H9 (cell line): ENCODE data around the gene PTTG1. TPM values are rescaled to one million over a fixed set of nuclear protein-coding genes. Genes with fewer than 3 reads are reported as not detected.
A peak's percentile ranks its signal among the peaks of the same experiment; 100 is the strongest.

ENCODE experiments used
- DNase-seq: peaks from one replicate; pipeline ENCODE4 v3.0.0-alpha.2; 2017
- H2AFZ ChIP-seq: one replicate; pipeline ENCODE4 v1.6.1; 2013; ENCODE audit warnings: mild to moderate bottlenecking, low read length, control low read depth, moderate library complexity
- H2AK5ac ChIP-seq: 2 replicates; pipeline ENCODE4 v1.6.1; 2013; ENCODE audit warnings: low read length, control low read depth, mixed read lengths; ENCODE audit not compliant: insufficient read length
- H2BK120ac ChIP-seq: one replicate; pipeline ENCODE4 v1.6.1; 2013; ENCODE audit warnings: low read depth, mild to moderate bottlenecking, low read length, control low read depth, inconsistent platforms; ENCODE audit not compliant: poor library complexity, severe bottlenecking
- H2BK12ac ChIP-seq: 2 replicates; pipeline ENCODE4 v1.6.1; 2013; ENCODE audit warnings: low read length, control low read depth, mixed read lengths, low read depth; ENCODE audit not compliant: insufficient read length
- H2BK15ac ChIP-seq: 2 replicates; pipeline ENCODE4 v1.6.1; 2013; ENCODE audit warnings: low read depth, low read length, control low read depth
- H2BK20ac ChIP-seq: one replicate; pipeline ENCODE4 v1.6.1; 2013; ENCODE audit warnings: low read depth, mild to moderate bottlenecking, low read length, control low read depth, inconsistent platforms; ENCODE audit not compliant: poor library complexity, severe bottlenecking
- H2BK5ac ChIP-seq: 2 replicates; pipeline ENCODE4 v1.6.1; 2013; ENCODE audit warnings: low read length, control low read depth, mixed read lengths; ENCODE audit not compliant: insufficient read length
- H3K14ac ChIP-seq: 2 replicates; pipeline ENCODE4 v1.6.1; 2013; ENCODE audit warnings: low read length, control low read depth; ENCODE audit not compliant: insufficient read depth
- H3K18ac ChIP-seq: 2 replicates; pipeline ENCODE4 v1.6.1; 2013; ENCODE audit warnings: low read depth, mild to moderate bottlenecking, mixed read lengths, low read length, control low read depth; ENCODE audit not compliant: insufficient read length
- H3K23ac ChIP-seq: 2 replicates; pipeline ENCODE4 v1.6.1; 2013; ENCODE audit warnings: low read length, control low read depth, mixed read lengths, low read depth; ENCODE audit not compliant: insufficient read length
- H3K23me2 ChIP-seq: 2 replicates; pipeline ENCODE4 v1.6.1; 2013; ENCODE audit warnings: low read depth, mild to moderate bottlenecking, mixed read lengths, low read length, control low read depth; ENCODE audit not compliant: insufficient read length, poor library complexity, severe bottlenecking
- H3K27ac ChIP-seq: 2 replicates; pipeline ENCODE4 v1.5.1; 2013; ENCODE audit warnings: low read length, control low read depth, mixed read lengths, low read depth; ENCODE audit not compliant: insufficient read length
- H3K27me3 ChIP-seq: 2 replicates; pipeline ENCODE4 v1.6.1; 2013; ENCODE audit warnings: low read length, control low read depth, inconsistent platforms; ENCODE audit not compliant: insufficient read depth
- H3K4ac ChIP-seq: 2 replicates; pipeline ENCODE4 v1.6.1; 2013; ENCODE audit warnings: low read depth, mild to moderate bottlenecking, control low read depth, inconsistent platforms, low read length, moderate library complexity
- H3K4me1 ChIP-seq: 2 replicates; pipeline ENCODE4 v1.6.1; 2013; ENCODE audit warnings: low read length, control low read depth, inconsistent platforms; ENCODE audit not compliant: insufficient read depth
- H3K4me2 ChIP-seq: 2 replicates; pipeline ENCODE4 v1.6.1; 2013; ENCODE audit warnings: low read length, control low read depth, mixed read lengths; ENCODE audit not compliant: insufficient read length, insufficient read depth
- H3K56ac ChIP-seq: 2 replicates; pipeline ENCODE4 v1.6.1; 2013; ENCODE audit warnings: low read depth, mild to moderate bottlenecking, mixed read lengths, low read length, control low read depth; ENCODE audit not compliant: insufficient read length
- H3K79me1 ChIP-seq: 2 replicates; pipeline ENCODE4 v1.6.1; 2013; ENCODE audit warnings: low read depth, mild to moderate bottlenecking, moderate library complexity, low read length, control low read depth, inconsistent platforms; ENCODE audit not compliant: insufficient read depth, poor library complexity, severe bottlenecking
- H3K79me2 ChIP-seq: 2 replicates; pipeline ENCODE4 v1.6.1; 2013; ENCODE audit warnings: low read length, control low read depth, inconsistent platforms; ENCODE audit not compliant: insufficient read depth
- H3K9ac ChIP-seq: 2 replicates; pipeline ENCODE4 v1.6.1; 2013; ENCODE audit warnings: low read length, control low read depth, mixed read lengths; ENCODE audit not compliant: insufficient read length; ENCODE audit errors: extremely low read depth
- H3K9me3 ChIP-seq: one replicate; pipeline ENCODE4 v1.6.1; 2013; ENCODE audit warnings: low read depth, low read length, inconsistent platforms; ENCODE audit not compliant: control insufficient read depth
- H3T11ph ChIP-seq: one replicate; pipeline ENCODE4 v1.6.1; 2013; ENCODE audit warnings: mild to moderate bottlenecking, low read length, control low read depth, inconsistent platforms
- H4K20me1 ChIP-seq: one replicate; pipeline ENCODE4 v1.6.1; 2013; ENCODE audit not compliant: control insufficient read depth, insufficient read length, insufficient read depth
- H4K5ac ChIP-seq: 2 replicates; pipeline ENCODE4 v1.6.1; 2013; ENCODE audit warnings: low read depth, mild to moderate bottlenecking, mixed read lengths, low read length, control low read depth; ENCODE audit not compliant: insufficient read length
- H4K8ac ChIP-seq: replicated peaks from 2 replicates; pipeline ENCODE4 v1.6.1; 2013; ENCODE audit warnings: low read length, control low read depth, mixed read lengths, low read depth; ENCODE audit not compliant: insufficient read length
- H4K91ac ChIP-seq: 2 replicates; pipeline ENCODE4 v1.6.1; 2013; ENCODE audit warnings: low read depth, mild to moderate bottlenecking, moderate library complexity, mixed read lengths, low read length, control low read depth; ENCODE audit not compliant: insufficient read length
- H3K27ac Mint-ChIP-seq, 3 experiments: 2 replicates in 2 of 3; 3 replicates in 1 of 3; pipeline ENCODE4 v1.8.0; 2020 to 2021; ENCODE audit warnings: mixed read lengths in 3 of 3, mild to moderate bottlenecking in 1 of 3, moderate library complexity in 1 of 3
- H3K27me3 Mint-ChIP-seq: 2 replicates; pipeline ENCODE4 v1.8.0; 2021; ENCODE audit warnings: low read depth, mild to moderate bottlenecking, moderate library complexity, mixed read lengths
- H3K36me3 Mint-ChIP-seq, 3 experiments: 2 replicates in 2 of 3; 3 replicates in 1 of 3; pipeline ENCODE4 v1.8.0; 2020 to 2021; ENCODE audit warnings: low read depth in 3 of 3, mixed read lengths in 3 of 3; ENCODE audit not compliant: insufficient read depth in 1 of 3
- H3K4me1 Mint-ChIP-seq, 2 experiments: 2 replicates each; pipeline ENCODE4 v1.8.0; 2020; ENCODE audit warnings: mixed read lengths in 2 of 2
- H3K4me3 Mint-ChIP-seq, 2 experiments: 2 replicates in 1 of 2; 3 replicates in 1 of 2; pipeline ENCODE4 v1.8.0; 2020 to 2021; ENCODE audit warnings: mild to moderate bottlenecking in 2 of 2, mixed read lengths in 2 of 2, moderate library complexity in 1 of 2
- H3K9me3 Mint-ChIP-seq, 2 experiments: 2 replicates in 1 of 2; 3 replicates in 1 of 2; pipeline ENCODE4 v1.8.0; 2020; ENCODE audit warnings: mild to moderate bottlenecking in 2 of 2, mixed read lengths in 2 of 2, moderate library complexity in 1 of 2
- CTCF ChIP-seq: fragments of 200-600 bp; sonication (generic); conservative IDR thresholded peaks from 3 replicates; pipeline ENCODE4 v1.8.0; 2021; ENCODE audit warnings: antibody characterized with exemption, mild to moderate bottlenecking
- WGBS: extraction: QIAGEN DNeasy Blood & Tissue Kit; methylation state at CpG from one replicate; pipeline ENCODE4 v1.1.7; 2013; ENCODE audit warnings: missing lambda C conversion rate, low lambda C conversion rate, mixed read lengths; ENCODE audit not compliant: insufficient read length; ENCODE audit errors: extremely low coverage; 5-methylcytosine and 5-hydroxymethylcytosine counted together
- total RNA-seq: library from RNA; stranded (reverse); gene quantifications from 2 replicates; pipeline ENCODE4 v1.2.1, GENCODE V29; 2021

Gene PTTG1
- total RNA-seq, 1 experiment from 2014 or later: 279 TPM

GRCh38 chr5:160455600-160455999 is 33.9 kb downstream of the PTTG1 start:
- H3K36me3 Mint-ChIP-seq: 0 out of 7 replicates have a peak, but pooled peaks cover 0 to 2% (median 0%) of the 10 kb centered on the region in 3 experiments
- H3K4me1 ChIP-seq: no peaks in the 10 kb centered on the region

More at GRCh38 chr5:160455600-160455999, 33.9 kb downstream of the PTTG1 start:
- Histone ChIP-seq H3K23me2 (no peaks in the 10 kb centered on the region), H4K20me1 (no peaks in the 10 kb centered on the region), H2BK12ac (no peak overlapping the region), H2BK5ac (no peak overlapping the region), H2BK120ac (no peak overlapping the region), H3K9ac (no peak overlapping the region), H3K79me2 (no peaks in the 10 kb centered on the region), H4K5ac (no peak overlapping the region), H3K56ac (no peak overlapping the region), H4K91ac (no peak overlapping the region), H3K4me2 (no peak overlapping the region), H3K79me1 (no peaks in the 10 kb centered on the region), H3K23ac (no peak overlapping the region), H3T11ph (no peak overlapping the region), H3K14ac (no peak overlapping the region), H3K9me3 (no peaks in the 10 kb centered on the region), H3K18ac (no peak overlapping the region), H3K27ac (no peak overlapping the region), H4K8ac (no peak overlapping the region), H3K27me3 (no peaks in the 10 kb centered on the region), H2BK20ac (no peak overlapping the region), H2AFZ (no peak overlapping the region), H3K4ac (no peak overlapping the region), H2BK15ac (no peak overlapping the region), H2AK5ac (no peak overlapping the region)
- Mint-ChIP-seq H3K27me3 (no peaks in the 10 kb centered on the region), H3K27ac (peak overlapping the region in 1 of 3 experiments; percentile 12; a peak in 1 of 7 replicates), H3K4me1 (peaks cover 0 to 4% of the 10 kb centered on the region in 2 experiments; a peak in 1 of 4 replicates), H3K4me3 (no peak overlapping the region), H3K9me3 (no peaks in the 10 kb centered on the region; a peak in 1 of 5 replicates)
- WGBS: no CpG with 5 or more reads among the region's 4 CpGs
- TF ChIP-seq CTCF: no peak
- no peak for DNase-seq
